ENCODE results near the gene COMMD1.

COMMD1 gene

GRCh38 chr2:61926531-61927477 is 21.3 kb downstream of the COMMD1 start:
- TF ChIP-seq CTCF (conservative IDR thresholded peaks at IDR 0.05), result no peak
- no peak overlapping the region for H3K27ac ChIP-seq

GRCh38 chr2:61928826-61929461 is 23.5 kb downstream of the COMMD1 start:
- no peak overlapping the region for H3K27ac ChIP-seq
- no peak for TF ChIP-seq CTCF (conservative IDR thresholded peaks at IDR 0.05)

DNA sequence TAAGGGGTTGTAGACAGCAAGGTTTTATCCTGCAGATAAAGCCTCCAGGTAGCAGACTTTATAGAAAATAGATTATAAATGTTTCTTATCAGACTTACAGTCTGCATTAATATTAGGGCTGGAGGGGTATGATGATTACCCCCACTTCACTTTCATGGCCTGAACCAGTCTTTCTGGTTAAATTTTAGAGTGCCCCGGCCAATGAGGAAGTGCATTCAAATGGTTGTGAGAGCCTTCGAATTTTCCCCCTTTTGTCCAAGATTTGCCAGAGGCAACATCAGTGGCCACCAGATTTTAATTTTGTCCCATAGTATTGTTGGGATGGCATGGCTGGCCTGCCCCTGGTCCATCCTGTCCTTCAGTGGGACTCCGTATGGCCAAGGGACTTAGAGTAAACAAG is 31.6 kb downstream of the COMMD1 start:
- no peak overlapping the region for H3K27ac ChIP-seq
- TF ChIP-seq CTCF (conservative IDR thresholded peaks at IDR 0.05), result no peak

DNA sequence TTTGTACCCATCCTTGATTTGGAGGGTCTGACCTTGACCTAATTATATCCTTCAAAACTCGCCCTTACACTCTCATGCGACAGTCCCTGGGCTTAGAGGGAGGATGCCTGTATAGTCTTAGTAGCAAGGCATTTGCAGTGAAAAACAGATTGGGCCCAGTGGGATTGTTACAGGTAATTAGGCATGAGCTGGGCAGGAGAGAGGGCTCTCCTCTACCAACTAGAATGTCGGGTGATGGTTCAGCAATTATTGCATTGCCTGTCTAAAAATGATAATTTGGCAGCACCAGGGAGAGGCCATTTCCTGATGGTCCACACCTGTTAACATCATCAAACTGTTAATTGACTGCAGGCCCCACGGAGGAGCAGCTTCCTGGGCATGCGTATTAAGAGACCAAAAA is 32.4 kb downstream of the COMMD1 start:
- TF ChIP-seq CTCF (conservative IDR thresholded peaks at IDR 0.05), result no peak
- no peak overlapping the region for H3K27ac ChIP-seq

DNA sequence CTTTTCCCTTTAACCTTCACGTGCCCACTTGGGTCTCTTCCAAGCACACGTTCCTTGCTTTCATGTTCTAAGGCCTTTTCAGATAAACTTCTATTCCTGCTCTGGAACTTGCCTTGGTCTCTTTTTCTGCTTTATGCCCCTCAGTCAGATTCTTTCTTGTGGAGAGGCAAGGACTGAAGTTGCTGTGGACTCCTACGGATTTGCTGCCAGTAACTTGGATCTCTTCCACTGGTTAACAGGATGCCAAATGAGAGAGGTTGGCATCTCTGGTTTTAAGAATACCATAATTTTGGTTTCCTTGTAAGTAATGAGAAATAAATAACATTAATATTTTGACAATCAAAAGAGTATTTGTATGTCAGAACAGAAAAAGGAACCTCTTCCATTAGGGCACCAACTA is 33.0 kb downstream of the COMMD1 start:
- no peak overlapping the region for H3K27ac ChIP-seq
- TF ChIP-seq CTCF (conservative IDR thresholded peaks at IDR 0.05), result no peak

GRCh38 chr2:61943251-61943650 is 37.8 kb downstream of the COMMD1 start:
- H3K27ac ChIP-seq, result peak overlapping the region; percentile 20; the same call in 1 of the 2 replicates
- no peak for TF ChIP-seq CTCF (conservative IDR thresholded peaks at IDR 0.05)

DNA sequence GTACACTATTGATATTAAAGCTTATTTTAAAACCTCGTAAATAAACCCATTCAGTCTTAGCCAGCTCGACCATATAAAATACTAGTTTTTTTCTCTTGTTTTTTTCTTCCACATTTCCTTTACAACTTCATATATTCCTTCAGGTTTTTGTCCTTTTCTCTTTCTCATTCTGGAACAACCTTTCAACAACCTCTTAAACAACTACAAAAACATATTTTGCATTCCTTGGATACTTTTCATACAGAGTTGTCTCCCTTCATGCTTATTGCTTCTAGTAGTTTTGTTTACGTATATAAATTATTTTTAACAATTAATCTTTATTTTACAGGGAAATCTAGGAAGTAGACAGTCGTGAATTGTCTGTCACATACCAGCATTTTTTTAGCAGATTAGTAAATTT is 41.2 kb downstream of the COMMD1 start:
- no peak overlapping the region for H3K27ac ChIP-seq
- TF ChIP-seq CTCF (conservative IDR thresholded peaks at IDR 0.05), result no peak
